Prostate gland (tissue), 2 donors: ENCODE data around the gene TYMP. TPM values are rescaled to one million over a fixed set of nuclear protein-coding genes. Genes with fewer than 3 reads are reported as not detected.

Experiments used
- DNase-seq: peaks from one replicate; pipeline ENCODE4 v3.0.0-alpha.2; 2019; ENCODE audit warnings: low spot score
- H3K27ac ChIP-seq, 2 donors: fragments of 200-600 bp; sonication (generic); 2 replicates each; pipeline ENCODE4 v1.5.1; 2017 to 2019
- H3K27me3 ChIP-seq: fragments of 200-600 bp; sonication (generic); replicated peaks from 2 replicates; pipeline ENCODE4 v1.5.1; 2019; ENCODE audit not compliant: insufficient read depth
- H3K36me3 ChIP-seq, 2 donors: fragments of 200-600 bp; sonication (generic); 1 replicate in 1 of 2; 2 replicates in 1 of 2; pipeline versions ENCODE4 v1.5.1 to v1.8.1; 2017 to 2019
- H3K4me1 ChIP-seq: fragments of 200-600 bp; sonication (generic); replicated peaks from 2 replicates; pipeline ENCODE4 v1.5.1; 2019
- H3K4me3 ChIP-seq, 2 donors: fragments of 200-600 bp; sonication (generic); 2 replicates each; pipeline ENCODE4 v1.5.1; 2017 to 2019
- H3K9me3 ChIP-seq: fragments of 200-600 bp; sonication (generic); 2 replicates; pipeline ENCODE4 v1.5.1; 2017
- CTCF ChIP-seq, 4 experiments: fragments of 200-600 bp in 2 of 4; fragments of 450-650 bp in 2 of 4; sonication (generic) in 2 of 4; IDR thresholded peaks; 1 replicate in 3 of 4; 2 replicates in 1 of 4; pipeline ENCODE4 v1.5.1; 2016 to 2019; ENCODE audit warnings: antibody characterized with exemption in 4 of 4, mild to moderate bottlenecking in 2 of 4, moderate library complexity in 2 of 4
- POLR2A ChIP-seq: fragments of 450-650 bp; IDR thresholded peaks from one replicate; pipeline ENCODE4 v1.6.1; 2016; ENCODE audit warnings: antibody characterized with exemption, mild to moderate bottlenecking
- POLR2AphosphoS5 ChIP-seq: sonication (generic); formaldehyde crosslinking; IDR thresholded peaks from one replicate; pipeline ENCODE4 v1.6.1; 2017; ENCODE audit warnings: antibody characterized with exemption
- WGBS: methylation state at CpG from one replicate; pipeline ENCODE4 v1.1.5; 2018; 5-methylcytosine and 5-hydroxymethylcytosine counted together
- intact Hi-C: fragments of 100-400 bp; cut with DNase I; formaldehyde crosslinking; loops from one replicate; pipeline ENCODE4 v1.14.2; 2022
- total RNA-seq, 2 donors: library from RNA; depleted of rRNA; stranded (reverse); fragments of >200 nt; gene quantifications; one replicate each; pipeline ENCODE4 v1.1.0, GENCODE V29; 2016

TYMP gene
- total RNA-seq, 2 donors from 2014 or later: 35.8 to 42.8 TPM

- Histone ChIP-seq H3K9me3 (no peaks in the 10 kb centered on the region), H3K4me1 (no peaks in the 10 kb centered on the region), H3K27ac (no peak overlapping the region), H3K36me3 (no peaks in the 10 kb centered on the region), H3K27me3 (no peaks in the 10 kb centered on the region), H3K4me3 (no peak overlapping the region)
- DNase-seq: no peak
- 98% methylated on average over 13 of the region's 13 CpGs for WGBS
- TF ChIP-seq CTCF (IDR thresholded peaks at IDR 0.05) (no peak), POLR2AphosphoS5 (no peak), POLR2A (no peak)
- intact Hi-C loops: no loop called here
Observed at GRCh38 chr22:50569896-50570535, 40.2 kb upstream of the TYMP start.

- Histone ChIP-seq H3K4me1 (no peaks in the 10 kb centered on the region), H3K4me3 (no peak overlapping the region), H3K27ac (no peak overlapping the region), H3K9me3 (no peaks in the 10 kb centered on the region), H3K36me3 (no peaks in the 10 kb centered on the region), H3K27me3 (no peaks in the 10 kb centered on the region)
- intact Hi-C loops: no loop called here
- 84% methylated on average over 8 of the region's 8 CpGs for WGBS
- DNase-seq: no peak
- TF ChIP-seq POLR2AphosphoS5 (no peak), POLR2A (no peak), CTCF (IDR thresholded peaks at IDR 0.05) (no peak)
Observed at GRCh38 chr22:50569041-50569459, 39.2 kb upstream of the TYMP start.

GRCh38 chr22:50568626-50569025, 38.8 kb upstream of the TYMP start:
- Histone ChIP-seq H3K9me3 (no peaks in the 10 kb centered on the region), H3K27me3 (no peaks in the 10 kb centered on the region), H3K27ac (no peak overlapping the region), H3K4me1 (no peaks in the 10 kb centered on the region), H3K4me3 (no peak overlapping the region), H3K36me3 (no peaks in the 10 kb centered on the region)
- intact Hi-C loops: no loop called here
- TF ChIP-seq CTCF (IDR thresholded peaks at IDR 0.05): no peak
- no peak for TF ChIP-seq POLR2AphosphoS5
- TF ChIP-seq POLR2A: no peak
- no peak for DNase-seq
- 71% methylated on average over 7 of the region's 7 CpGs for WGBS

- H3K9me3 ChIP-seq: no peaks in the 10 kb centered on the region
- H3K27me3 ChIP-seq: no peaks in the 10 kb centered on the region
- WGBS: 94% methylated on average over 7 of the region's 7 CpGs
- TF ChIP-seq POLR2A (no peak), CTCF (IDR thresholded peaks at IDR 0.05) (no peak), POLR2AphosphoS5 (no peak)
- no peak overlapping the region for H3K4me3 ChIP-seq
- H3K4me1 ChIP-seq: no peaks in the 10 kb centered on the region
- no peaks in the 10 kb centered on the region for H3K36me3 ChIP-seq
- intact Hi-C loops: no loop called here
- no peak overlapping the region for H3K27ac ChIP-seq
- DNase-seq: no peak
Observed at GRCh38 chr22:50567721-50568252, 38.0 kb upstream of the TYMP start.

GRCh38 chr22:50564289-50564688, 34.5 kb upstream of the TYMP start:
- no peaks in the 10 kb centered on the region for H3K9me3 ChIP-seq
- H3K4me1 ChIP-seq: no peaks in the 10 kb centered on the region
- H3K27me3 ChIP-seq: no peaks in the 10 kb centered on the region
- H3K4me3 ChIP-seq: no peak overlapping the region
- no peaks in the 10 kb centered on the region for H3K36me3 ChIP-seq
- DNase-seq: no peak
- H3K27ac ChIP-seq: peak overlapping the region in 1 of 2 donors; percentile 85
- TF ChIP-seq CTCF (IDR thresholded peaks at IDR 0.05) (no peak), POLR2AphosphoS5 (no peak), POLR2A (no peak)
- intact Hi-C loops: no loop called here
- WGBS: 86% methylated on average over 11 of the region's 11 CpGs
